ENCODE measurements around the gene FOXC2.

FOXC2 gene

GRCh38 chr16:86609115-86609514, 42.5 kb downstream of the FOXC2 start:
- peak; percentile 87 for DNase-seq (ENCODE audit: low read depth)
- H3K4me3 ChIP-seq (ENCODE audit: low read length): no peak overlapping the region
- no peak for TF ChIP-seq CTCF (conservative IDR thresholded peaks at IDR 0.05; ENCODE audit: low read depth, low read length)

DNA sequence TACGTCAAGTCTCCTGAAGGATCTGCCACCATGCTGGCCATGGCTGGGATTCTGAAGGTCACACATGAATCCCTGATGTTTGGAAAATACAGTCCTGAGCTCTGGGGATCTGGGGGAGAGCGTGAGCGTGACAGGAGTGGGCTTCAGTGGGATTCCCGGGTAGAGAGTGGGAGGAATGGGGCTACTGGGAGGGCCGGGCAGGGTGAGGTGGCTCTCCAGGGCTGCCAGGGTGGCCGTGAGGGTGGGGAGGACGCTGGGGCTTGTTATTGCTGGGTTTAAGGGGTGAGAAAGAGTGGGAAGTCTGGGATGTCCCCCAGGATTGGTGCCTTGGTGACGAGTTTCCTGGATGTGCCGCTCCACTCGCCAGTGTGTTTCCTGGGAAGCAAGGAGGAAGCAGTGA, 43.0 kb downstream of the FOXC2 start:
- no peak for TF ChIP-seq CTCF (conservative IDR thresholded peaks at IDR 0.05; ENCODE audit: low read depth, low read length)

GRCh38 chr16:86610779-86611524, 44.3 kb downstream of the FOXC2 start:
- TF ChIP-seq CTCF (conservative IDR thresholded peaks at IDR 0.05; ENCODE audit: low read depth, low read length): no peak
- no peak overlapping the region for H3K4me3 ChIP-seq (ENCODE audit: low read length)
- no peak for DNase-seq (ENCODE audit: low read depth)

More for the DNA sequence above, 43.0 kb downstream of the FOXC2 start:
- no peak overlapping the region for H3K4me3 ChIP-seq (ENCODE audit: low read length)
- DNase-seq (ENCODE audit: low read depth): no peak

DNA sequence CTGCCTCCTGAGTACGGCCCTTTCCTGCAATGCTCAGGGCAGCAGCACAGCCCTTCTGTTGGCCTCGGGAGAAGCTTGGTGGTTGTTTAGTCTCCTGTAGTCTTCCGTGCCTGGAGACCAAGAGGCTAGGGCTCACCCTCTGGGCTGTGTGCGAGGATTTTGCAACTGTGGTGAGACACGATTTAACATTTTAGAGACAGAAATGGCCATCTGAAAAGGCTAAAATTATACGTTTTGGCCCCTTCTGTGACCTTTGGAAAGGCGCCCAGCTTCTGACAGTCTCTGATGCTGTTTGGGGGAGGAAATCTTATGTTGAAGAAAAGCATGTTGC, 44.9 kb downstream of the FOXC2 start:
- no peak for TF ChIP-seq CTCF (conservative IDR thresholded peaks at IDR 0.05; ENCODE audit: low read depth, low read length)
- no peak for DNase-seq (ENCODE audit: low read depth)
- no peak overlapping the region for H3K4me3 ChIP-seq (ENCODE audit: low read length)

DNA sequence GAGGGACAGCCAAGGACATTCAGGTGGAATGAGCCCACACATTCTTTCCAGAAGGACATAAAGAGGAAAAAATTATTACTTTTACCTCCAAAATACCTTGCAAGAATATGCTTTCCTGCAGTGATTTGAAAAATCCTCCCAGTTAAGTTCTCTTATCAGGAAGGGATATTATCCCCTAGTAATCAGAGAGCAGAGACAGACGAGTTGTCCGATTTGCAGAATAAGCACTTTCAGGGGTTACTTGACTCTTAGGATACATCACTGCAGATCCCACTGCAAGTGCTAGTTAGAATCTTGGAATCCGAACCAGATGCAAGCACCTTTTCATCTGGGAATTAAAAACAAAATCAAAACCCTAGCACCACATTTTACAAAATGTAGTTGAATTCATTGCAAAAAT, 45.3 kb downstream of the FOXC2 start:
- H3K4me3 ChIP-seq (ENCODE audit: low read length): no peak overlapping the region
- no peak for TF ChIP-seq CTCF (conservative IDR thresholded peaks at IDR 0.05; ENCODE audit: low read depth, low read length)
- no peak for DNase-seq (ENCODE audit: low read depth)

DNA sequence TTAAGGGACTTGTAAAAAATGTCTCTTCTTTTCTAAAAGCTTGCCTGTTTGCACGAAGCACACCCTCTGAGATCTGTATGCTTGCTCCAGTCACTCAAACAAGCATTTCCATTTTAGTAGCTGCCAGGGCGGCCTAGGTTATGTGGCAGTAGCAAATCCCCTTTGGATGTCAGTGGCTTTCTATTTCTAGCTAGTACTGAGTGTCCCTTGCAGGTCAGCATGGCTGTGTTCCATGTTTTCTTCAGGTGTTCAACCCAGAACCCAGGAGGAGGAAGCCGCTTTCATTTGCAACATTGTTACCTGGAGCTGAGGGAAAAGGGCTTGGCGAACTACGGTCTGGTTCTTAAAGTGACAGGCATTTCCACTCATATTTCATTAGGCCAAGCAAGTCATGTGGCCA, 48.1 kb downstream of the FOXC2 start:
- TF ChIP-seq CTCF (conservative IDR thresholded peaks at IDR 0.05; ENCODE audit: low read depth, low read length): no peak
- no peak overlapping the region for H3K4me3 ChIP-seq (ENCODE audit: low read length)
- no peak for DNase-seq (ENCODE audit: low read depth)

DNA sequence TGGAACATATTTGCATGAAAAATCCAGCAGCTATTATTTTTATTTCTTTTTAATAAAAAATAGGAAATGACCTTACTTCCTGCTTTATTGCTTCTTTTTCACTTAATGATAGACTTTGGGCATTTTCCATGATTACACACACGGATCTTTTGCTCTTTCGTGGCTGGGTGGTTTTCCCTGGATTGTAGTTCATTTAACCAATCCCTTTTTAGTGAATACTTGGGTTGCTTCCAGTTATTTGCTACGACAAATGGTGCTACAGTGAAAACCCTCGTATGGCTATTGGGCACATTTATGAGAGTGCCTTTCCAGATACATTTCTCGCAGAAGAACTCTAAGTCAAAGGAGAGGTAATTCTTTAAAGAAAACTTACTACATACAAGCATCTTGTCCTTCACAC, 50.3 kb downstream of the FOXC2 start:
- TF ChIP-seq CTCF (conservative IDR thresholded peaks at IDR 0.05; ENCODE audit: low read depth, low read length): no peak
- no peak for DNase-seq (ENCODE audit: low read depth)
- H3K4me3 ChIP-seq (ENCODE audit: low read length): no peak overlapping the region
